GM12872 (cell line): ENCODE measurements around the gene ENTPD1.

Source experiments
- TF ChIP-seq, protein P1 (sequence below): IDR thresholded peaks from 3 replicates; pipeline ENCODE4 v1.5.1; 2011; ENCODE audit warnings: low read depth, mild to moderate bottlenecking, low read length, moderate library complexity; ENCODE audit not compliant: insufficient read depth

Gene ENTPD1

DNA sequence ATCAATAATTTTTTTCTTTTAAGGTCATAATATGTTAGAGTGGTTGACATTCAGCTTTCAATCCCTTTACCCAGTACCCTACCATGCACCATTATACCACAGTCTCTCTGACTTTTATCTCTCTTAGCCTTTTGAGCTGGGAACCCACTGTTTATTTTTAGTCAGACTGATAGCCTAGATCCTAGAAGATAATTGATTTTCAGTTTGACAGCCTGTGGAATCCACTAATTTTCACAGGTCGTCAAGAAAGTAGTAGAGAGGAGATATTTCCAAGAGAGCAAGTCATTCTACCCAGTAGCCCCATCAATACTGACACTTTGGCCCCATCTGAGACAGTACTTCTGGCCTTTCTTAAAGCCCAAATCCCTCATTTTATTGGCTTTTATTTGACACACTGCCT is 84.7 kb downstream of the ENTPD1 start:
- TF ChIP-seq, protein P1, sequence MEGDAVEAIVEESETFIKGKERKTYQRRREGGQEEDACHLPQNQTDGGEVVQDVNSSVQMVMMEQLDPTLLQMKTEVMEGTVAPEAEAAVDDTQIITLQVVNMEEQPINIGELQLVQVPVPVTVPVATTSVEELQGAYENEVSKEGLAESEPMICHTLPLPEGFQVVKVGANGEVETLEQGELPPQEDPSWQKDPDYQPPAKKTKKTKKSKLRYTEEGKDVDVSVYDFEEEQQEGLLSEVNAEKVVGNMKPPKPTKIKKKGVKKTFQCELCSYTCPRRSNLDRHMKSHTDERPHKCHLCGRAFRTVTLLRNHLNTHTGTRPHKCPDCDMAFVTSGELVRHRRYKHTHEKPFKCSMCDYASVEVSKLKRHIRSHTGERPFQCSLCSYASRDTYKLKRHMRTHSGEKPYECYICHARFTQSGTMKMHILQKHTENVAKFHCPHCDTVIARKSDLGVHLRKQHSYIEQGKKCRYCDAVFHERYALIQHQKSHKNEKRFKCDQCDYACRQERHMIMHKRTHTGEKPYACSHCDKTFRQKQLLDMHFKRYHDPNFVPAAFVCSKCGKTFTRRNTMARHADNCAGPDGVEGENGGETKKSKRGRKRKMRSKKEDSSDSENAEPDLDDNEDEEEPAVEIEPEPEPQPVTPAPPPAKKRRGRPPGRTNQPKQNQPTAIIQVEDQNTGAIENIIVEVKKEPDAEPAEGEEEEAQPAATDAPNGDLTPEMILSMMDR = no peak

DNA sequence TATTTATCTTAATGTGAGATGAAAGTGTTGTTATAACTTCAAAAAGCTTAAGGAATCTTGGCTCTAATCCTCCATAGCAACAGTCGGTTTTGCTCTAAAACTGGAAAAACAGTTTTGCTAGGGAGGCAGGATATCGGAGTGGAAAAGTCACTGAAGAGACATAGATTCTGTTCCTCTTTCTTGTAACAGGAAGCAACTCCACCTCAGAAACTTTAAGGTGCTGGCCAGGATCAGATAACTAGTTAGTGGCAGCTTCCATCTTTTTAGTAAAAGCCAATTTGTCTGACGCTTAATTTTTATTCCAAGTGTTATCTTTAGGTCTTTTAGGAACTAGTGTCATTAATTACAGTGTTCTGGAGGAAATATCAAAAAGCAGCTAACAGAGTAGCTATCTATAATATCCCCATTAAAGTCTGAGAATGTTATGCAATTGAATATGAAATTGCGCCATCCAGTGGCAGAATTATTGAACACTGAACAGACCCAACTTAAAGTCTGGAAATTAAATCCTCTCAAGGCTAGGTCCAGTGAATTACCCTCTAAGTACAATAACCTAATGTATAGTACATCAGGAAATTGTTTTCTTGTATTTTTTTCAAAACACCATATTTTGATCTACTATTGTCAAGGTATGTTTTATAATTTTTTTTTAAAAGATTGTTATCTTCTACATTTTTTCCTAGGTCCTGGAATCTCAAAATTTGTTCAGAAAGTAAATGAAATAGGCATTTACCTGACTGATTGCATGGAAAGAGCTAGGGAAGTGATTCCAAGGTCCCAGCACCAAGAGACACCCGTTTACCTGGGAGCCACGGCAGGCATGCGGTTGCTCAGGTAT is 85.9 kb downstream of the ENTPD1 start:
- TF ChIP-seq, protein P1 = peak; percentile 57; the same call in 2 of the 3 replicates

DNA sequence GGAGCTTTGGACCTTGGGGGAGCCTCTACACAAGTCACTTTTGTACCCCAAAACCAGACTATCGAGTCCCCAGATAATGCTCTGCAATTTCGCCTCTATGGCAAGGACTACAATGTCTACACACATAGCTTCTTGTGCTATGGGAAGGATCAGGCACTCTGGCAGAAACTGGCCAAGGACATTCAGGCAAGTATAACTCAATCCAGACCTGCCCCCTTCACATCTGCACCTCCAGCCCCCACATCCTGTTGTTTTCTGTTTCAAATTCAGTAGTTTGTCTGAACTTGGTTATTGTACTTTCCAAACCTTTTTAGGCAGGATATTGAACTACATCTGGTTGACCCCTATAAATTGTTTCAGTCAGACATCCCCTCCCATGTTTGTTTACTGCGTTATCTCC is 89.4 kb downstream of the ENTPD1 start:
- TF ChIP-seq, protein P1 = no peak

DNA sequence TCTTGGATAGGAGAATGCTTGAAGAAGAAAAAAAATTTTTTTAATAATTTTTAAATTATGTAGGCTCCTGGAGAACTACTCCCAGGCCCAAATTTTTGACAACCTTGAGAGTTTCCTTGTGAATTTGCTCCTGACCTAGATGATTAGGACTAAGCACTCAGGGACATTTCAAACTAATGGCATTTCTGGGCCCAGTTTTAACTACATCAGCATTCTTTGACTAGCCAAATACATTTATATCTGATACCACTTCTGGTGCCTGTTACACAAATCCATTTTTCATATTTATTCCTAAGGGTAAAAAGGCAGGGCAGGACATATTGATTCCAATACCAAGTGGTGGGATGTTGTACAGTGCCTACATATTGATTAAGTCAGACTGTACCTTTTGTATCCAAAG is 91.0 kb downstream of the ENTPD1 start:
- TF ChIP-seq, protein P1 = no peak

DNA sequence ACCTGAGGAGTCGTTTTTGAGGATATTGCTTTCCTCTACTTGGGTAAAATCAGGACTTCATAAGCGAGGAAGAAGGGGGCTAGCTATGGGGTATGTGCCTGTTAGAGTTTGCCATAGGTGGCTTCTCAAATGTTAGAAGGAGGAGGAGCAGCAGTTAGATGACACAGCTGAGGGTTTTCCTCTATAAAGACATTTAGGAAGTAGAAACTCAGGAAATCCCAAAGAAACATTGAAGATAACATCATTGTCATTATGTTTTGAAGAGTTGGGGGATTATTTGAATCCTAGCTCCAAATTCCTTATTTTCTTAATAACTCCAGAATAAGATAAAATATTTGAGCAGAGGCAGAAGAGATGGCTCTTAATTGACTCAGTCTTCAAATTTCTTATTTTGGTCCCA is 92.9 kb downstream of the ENTPD1 start:
- TF ChIP-seq, protein P1 = no peak

DNA sequence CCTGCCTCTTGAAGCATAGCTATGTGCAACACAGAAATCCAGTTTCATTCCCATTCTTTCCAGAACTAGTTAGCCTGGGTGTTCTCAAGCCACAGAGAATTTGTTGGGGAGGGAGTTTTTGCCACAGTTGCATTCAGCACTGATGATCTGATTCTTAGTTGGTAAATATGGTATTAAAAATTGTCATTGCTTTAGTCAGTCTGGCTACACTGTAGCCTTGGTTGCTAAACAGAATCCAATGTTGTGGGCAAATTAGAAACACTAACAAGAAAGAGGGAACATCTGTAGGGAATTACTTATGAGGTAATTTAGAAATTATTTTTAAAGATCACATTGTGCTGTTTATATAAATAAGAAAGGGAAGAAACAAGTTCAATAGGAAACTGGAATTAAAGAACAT is 94.8 kb downstream of the ENTPD1 start:
- TF ChIP-seq, protein P1 = no peak

DNA sequence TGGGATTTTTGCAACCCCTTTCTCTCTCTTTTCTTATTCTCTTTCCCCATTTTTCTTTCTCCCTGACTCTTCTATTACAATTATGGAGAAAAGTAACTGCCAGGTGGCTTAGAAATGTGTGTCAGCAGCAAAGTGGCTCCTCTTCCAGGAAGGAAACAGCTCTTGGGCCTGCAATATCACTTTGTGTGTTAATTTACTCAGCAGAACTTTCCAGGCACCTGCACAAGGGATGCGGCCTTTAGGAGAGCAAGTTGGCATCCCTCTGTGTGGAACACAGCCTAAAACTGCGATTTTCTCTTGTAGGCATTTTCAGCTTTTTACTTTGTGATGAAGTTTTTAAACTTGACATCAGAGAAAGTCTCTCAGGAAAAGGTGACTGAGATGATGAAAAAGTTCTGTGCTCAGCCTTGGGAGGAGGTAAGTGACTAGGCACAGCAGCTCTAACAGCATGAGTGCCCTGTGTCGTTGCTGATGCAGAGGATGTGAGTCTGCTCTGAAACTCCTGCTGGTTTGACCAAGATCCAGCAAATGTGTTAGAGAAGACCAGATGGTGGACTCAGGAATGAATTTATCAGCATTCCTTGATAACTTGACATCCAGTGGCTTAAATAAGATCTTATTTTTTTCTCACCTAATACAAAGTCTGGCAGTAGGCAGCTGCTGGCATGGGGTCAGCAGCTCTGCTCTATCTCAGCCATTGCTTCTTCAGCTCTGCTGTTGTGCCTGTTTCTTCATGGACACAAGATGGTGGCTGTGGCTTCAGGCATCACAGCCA is 104.4 kb downstream of the ENTPD1 start:
- TF ChIP-seq, protein P1 = no peak
